Neural cell (in vitro differentiated cells): ENCODE data around the gene C1orf87. TPM values are rescaled to one million over a fixed set of nuclear protein-coding genes. Genes with fewer than 3 reads are reported as not detected.

ENCODE experiments used
- H2AFZ ChIP-seq: fragments of 200-600, 300-800 bp; sonication (generic), shearing (Covaris generic); 2 replicates; pipeline ENCODE4 v1.6.0; 2014; ENCODE audit warnings: low read depth, mild to moderate bottlenecking, antibody characterized with exemption, low read length, moderate library complexity
- H3F3A ChIP-seq: fragments of 200-600 bp; shearing (Covaris generic); 2 replicates; pipeline ENCODE4 v1.6.1; 2016; ENCODE audit warnings: mild to moderate bottlenecking, moderate library complexity, mixed read lengths, antibody characterized with exemption, low read length; ENCODE audit not compliant: insufficient read depth, poor library complexity, severe bottlenecking
- H3K27ac ChIP-seq: fragments of 200-600, 300-800 bp; sonication (generic), shearing (Covaris generic); 2 replicates; pipeline ENCODE4 v1.5.1; 2014; ENCODE audit warnings: mild to moderate bottlenecking, low read length, moderate library complexity
- H3K27me3 ChIP-seq: fragments of 300-800, 200-600 bp; sonication (generic), shearing (Covaris generic); 2 replicates; pipeline ENCODE4 v1.6.0; 2014; ENCODE audit warnings: mild to moderate bottlenecking, low read depth, low read length, moderate library complexity; ENCODE audit not compliant: insufficient read depth
- H3K36me3 ChIP-seq: fragments of 300-800, 200-600 bp; sonication (generic), shearing (Covaris generic); 2 replicates; pipeline ENCODE4 v1.5.1; 2014; ENCODE audit warnings: mild to moderate bottlenecking, antibody characterized with exemption, low read length, moderate library complexity; ENCODE audit not compliant: insufficient read depth
- H3K4me2 ChIP-seq: fragments of 300-800, 200-600 bp; sonication (generic), shearing (Covaris generic); 2 replicates; pipeline ENCODE4 v1.6.0; 2014; ENCODE audit warnings: mild to moderate bottlenecking, low read length
- H3K4me3 ChIP-seq: fragments of 300-800, 200-600 bp; sonication (generic), shearing (Covaris generic); 2 replicates; pipeline ENCODE4 v1.5.1; 2014; ENCODE audit warnings: mild to moderate bottlenecking, low read length, moderate library complexity
- H3K79me2 ChIP-seq: fragments of 200-600 bp; shearing (Covaris generic); replicated peaks from 2 replicates; pipeline ENCODE4 v1.6.0; 2014; ENCODE audit warnings: mild to moderate bottlenecking, low read length, moderate library complexity; ENCODE audit not compliant: insufficient read depth
- H3K9ac ChIP-seq: fragments of 300-800, 200-600 bp; sonication (generic), shearing (Covaris generic); 2 replicates; pipeline ENCODE4 v1.6.1; 2016; ENCODE audit warnings: mild to moderate bottlenecking, low read length, mixed read lengths
- H3K9me2 ChIP-seq: fragments of 200-600 bp; shearing (Covaris generic); 2 replicates; pipeline ENCODE4 v1.6.1; 2016; ENCODE audit warnings: mild to moderate bottlenecking, low read length, mixed read lengths; ENCODE audit not compliant: insufficient read depth
- H3K9me3 ChIP-seq: fragments of 200-600, 300-800 bp; sonication (generic), shearing (Covaris generic); 2 replicates; pipeline ENCODE4 v1.6.1; 2016; ENCODE audit warnings: mild to moderate bottlenecking, mixed run types, low read length, moderate library complexity, mixed read lengths
- H4K20me1 ChIP-seq: fragments of 200-600 bp; shearing (Covaris generic); 2 replicates; pipeline ENCODE4 v1.6.1; 2016; ENCODE audit warnings: mild to moderate bottlenecking, mixed run types; ENCODE audit not compliant: insufficient read depth
- EP300 ChIP-seq: fragments of 450-650 bp; conservative IDR thresholded peaks from 2 replicates; pipeline ENCODE4 v1.6.1; 2014; ENCODE audit warnings: antibody characterized with exemption, mild to moderate bottlenecking, moderate library complexity; ENCODE audit not compliant: poor library complexity, severe bottlenecking
- EZH2 ChIP-seq: fragments of 200-600, 300-800 bp; shearing (Covaris generic), sonication (generic); IDR thresholded peaks from 2 replicates; pipeline ENCODE4 v1.6.1; 2014; ENCODE audit warnings: antibody characterized with exemption, low read length, borderline replicate concordance, mild to moderate bottlenecking; ENCODE audit not compliant: insufficient read depth, poor library complexity, severe bottlenecking
- MXI1 ChIP-seq: fragments of 450-650 bp; conservative IDR thresholded peaks from 2 replicates; pipeline ENCODE4 v1.6.1; 2014; ENCODE audit warnings: antibody characterized with exemption, mild to moderate bottlenecking; ENCODE audit not compliant: poor library complexity, severe bottlenecking
- POLR2AphosphoS5 ChIP-seq: IDR thresholded peaks from 2 replicates; pipeline ENCODE4 v1.6.1; 2012
- RAD21 ChIP-seq: fragments of 450-650 bp; conservative IDR thresholded peaks from 2 replicates; pipeline ENCODE4 v1.6.1; 2014; ENCODE audit warnings: antibody characterized with exemption, mild to moderate bottlenecking, moderate library complexity
- SMC3 ChIP-seq: fragments of 450-650 bp; conservative IDR thresholded peaks from 2 replicates; pipeline ENCODE4 v1.6.1; 2014; ENCODE audit warnings: antibody characterized with exemption, mild to moderate bottlenecking, moderate library complexity; ENCODE audit not compliant: poor library complexity
- TAF1 ChIP-seq: IDR thresholded peaks from 2 replicates; pipeline ENCODE4 v1.6.1; 2012; ENCODE audit warnings: low read depth
- polyA plus RNA-seq: library from polyadenylated mRNA; depleted of rRNA; stranded (reverse); fragments of >200 nt; gene quantifications from 2 replicates; pipeline ENCODE4 v1.2.3, GENCODE V29; 2014
- TF ChIP-seq, protein P1 (sequence below): fragments of 450-650 bp; IDR thresholded peaks from 2 replicates; pipeline ENCODE4 v1.5.1; 2014; ENCODE audit warnings: antibody characterized with exemption, mild to moderate bottlenecking, moderate library complexity; ENCODE audit not compliant: poor library complexity, severe bottlenecking
- TF ChIP-seq, protein P2 (sequence below): IDR thresholded peaks from 2 replicates; pipeline ENCODE4 v1.6.1; 2012; ENCODE audit warnings: borderline replicate concordance

Gene C1orf87
- polyA plus RNA-seq, 1 donor from 2014 or later = not detected

DNA sequence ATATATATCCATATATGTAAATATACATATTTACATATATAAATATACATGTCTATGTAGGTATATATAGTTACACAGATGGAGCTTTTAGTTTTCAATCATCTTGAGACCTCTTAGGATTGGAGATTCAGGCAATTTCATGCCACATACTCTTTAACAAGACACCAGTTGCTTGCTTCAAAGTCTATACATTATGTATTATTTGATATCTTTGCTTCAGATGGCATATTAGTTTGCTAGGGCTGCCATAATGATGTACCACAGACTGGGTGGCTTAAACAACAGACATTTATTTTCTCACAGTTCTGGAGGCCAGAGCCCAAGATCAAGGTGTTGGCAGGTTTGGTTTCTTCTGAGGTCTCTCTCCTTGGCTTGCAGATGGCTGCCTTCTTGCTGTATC lies 14.1 kb upstream of the C1orf87 start:
- Histone ChIP-seq H3K4me3 (no peak overlapping the region), H3K27me3 (no peaks in the 10 kb centered on the region), H3K36me3 (no peaks in the 10 kb centered on the region), H2AFZ (no peak overlapping the region), H3K79me2 (no peaks in the 10 kb centered on the region), H4K20me1 (no peaks in the 10 kb centered on the region), H3K27ac (no peak overlapping the region), H3K9me3 (no peaks in the 10 kb centered on the region), H3K9me2 (no peaks in the 10 kb centered on the region), H3F3A (no peaks in the 10 kb centered on the region), H3K9ac (no peak overlapping the region), H3K4me2 (no peak overlapping the region)
- TF ChIP-seq EZH2 (no peak), RAD21 (no peak), TAF1 (no peak), EP300 (no peak), SMC3 (no peak), POLR2AphosphoS5 (no peak), MXI1 (no peak)
- TF ChIP-seq, protein P1, sequence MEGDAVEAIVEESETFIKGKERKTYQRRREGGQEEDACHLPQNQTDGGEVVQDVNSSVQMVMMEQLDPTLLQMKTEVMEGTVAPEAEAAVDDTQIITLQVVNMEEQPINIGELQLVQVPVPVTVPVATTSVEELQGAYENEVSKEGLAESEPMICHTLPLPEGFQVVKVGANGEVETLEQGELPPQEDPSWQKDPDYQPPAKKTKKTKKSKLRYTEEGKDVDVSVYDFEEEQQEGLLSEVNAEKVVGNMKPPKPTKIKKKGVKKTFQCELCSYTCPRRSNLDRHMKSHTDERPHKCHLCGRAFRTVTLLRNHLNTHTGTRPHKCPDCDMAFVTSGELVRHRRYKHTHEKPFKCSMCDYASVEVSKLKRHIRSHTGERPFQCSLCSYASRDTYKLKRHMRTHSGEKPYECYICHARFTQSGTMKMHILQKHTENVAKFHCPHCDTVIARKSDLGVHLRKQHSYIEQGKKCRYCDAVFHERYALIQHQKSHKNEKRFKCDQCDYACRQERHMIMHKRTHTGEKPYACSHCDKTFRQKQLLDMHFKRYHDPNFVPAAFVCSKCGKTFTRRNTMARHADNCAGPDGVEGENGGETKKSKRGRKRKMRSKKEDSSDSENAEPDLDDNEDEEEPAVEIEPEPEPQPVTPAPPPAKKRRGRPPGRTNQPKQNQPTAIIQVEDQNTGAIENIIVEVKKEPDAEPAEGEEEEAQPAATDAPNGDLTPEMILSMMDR = no peak
- TF ChIP-seq, protein P2, sequence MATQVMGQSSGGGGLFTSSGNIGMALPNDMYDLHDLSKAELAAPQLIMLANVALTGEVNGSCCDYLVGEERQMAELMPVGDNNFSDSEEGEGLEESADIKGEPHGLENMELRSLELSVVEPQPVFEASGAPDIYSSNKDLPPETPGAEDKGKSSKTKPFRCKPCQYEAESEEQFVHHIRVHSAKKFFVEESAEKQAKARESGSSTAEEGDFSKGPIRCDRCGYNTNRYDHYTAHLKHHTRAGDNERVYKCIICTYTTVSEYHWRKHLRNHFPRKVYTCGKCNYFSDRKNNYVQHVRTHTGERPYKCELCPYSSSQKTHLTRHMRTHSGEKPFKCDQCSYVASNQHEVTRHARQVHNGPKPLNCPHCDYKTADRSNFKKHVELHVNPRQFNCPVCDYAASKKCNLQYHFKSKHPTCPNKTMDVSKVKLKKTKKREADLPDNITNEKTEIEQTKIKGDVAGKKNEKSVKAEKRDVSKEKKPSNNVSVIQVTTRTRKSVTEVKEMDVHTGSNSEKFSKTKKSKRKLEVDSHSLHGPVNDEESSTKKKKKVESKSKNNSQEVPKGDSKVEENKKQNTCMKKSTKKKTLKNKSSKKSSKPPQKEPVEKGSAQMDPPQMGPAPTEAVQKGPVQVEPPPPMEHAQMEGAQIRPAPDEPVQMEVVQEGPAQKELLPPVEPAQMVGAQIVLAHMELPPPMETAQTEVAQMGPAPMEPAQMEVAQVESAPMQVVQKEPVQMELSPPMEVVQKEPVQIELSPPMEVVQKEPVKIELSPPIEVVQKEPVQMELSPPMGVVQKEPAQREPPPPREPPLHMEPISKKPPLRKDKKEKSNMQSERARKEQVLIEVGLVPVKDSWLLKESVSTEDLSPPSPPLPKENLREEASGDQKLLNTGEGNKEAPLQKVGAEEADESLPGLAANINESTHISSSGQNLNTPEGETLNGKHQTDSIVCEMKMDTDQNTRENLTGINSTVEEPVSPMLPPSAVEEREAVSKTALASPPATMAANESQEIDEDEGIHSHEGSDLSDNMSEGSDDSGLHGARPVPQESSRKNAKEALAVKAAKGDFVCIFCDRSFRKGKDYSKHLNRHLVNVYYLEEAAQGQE = no peak

DNA sequence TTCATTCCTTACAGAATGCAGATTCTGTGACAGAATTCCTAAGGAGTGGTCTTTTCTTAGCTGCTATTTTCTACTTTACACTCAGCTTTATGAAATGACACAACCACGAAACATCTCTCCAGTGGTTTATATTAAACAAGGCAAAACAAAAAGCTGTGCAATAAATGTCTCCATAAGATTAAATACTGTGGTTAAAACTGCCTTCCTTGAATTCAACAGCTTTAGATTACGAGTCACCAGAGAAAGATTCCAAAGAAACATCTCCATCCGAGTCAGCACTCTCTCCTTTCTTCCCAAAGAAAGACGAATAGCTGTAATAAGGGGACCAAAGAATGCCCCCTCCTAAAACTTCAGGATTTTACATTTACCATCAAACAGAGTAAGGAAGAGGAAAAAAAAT lies 4.6 kb upstream of the C1orf87 start:
- Histone ChIP-seq H3K4me3 (no peak overlapping the region), H2AFZ (no peak overlapping the region), H4K20me1 (no peaks in the 10 kb centered on the region), H3K27ac (no peak overlapping the region), H3K9ac (no peak overlapping the region), H3K9me2 (no peaks in the 10 kb centered on the region), H3K9me3 (no peaks in the 10 kb centered on the region), H3K4me2 (no peak overlapping the region), H3K36me3 (no peaks in the 10 kb centered on the region), H3F3A (no peaks in the 10 kb centered on the region), H3K27me3 (peaks cover 9% of the 10 kb centered on the region), H3K79me2 (no peaks in the 10 kb centered on the region)
- TF ChIP-seq SMC3 (no peak), EZH2 (no peak), POLR2AphosphoS5 (no peak), EP300 (no peak), TAF1 (no peak), MXI1 (no peak), RAD21 (no peak)
- TF ChIP-seq, protein P1 = no peak
- TF ChIP-seq, protein P2 = no peak
